IPS DF 4.7 (cell line): ENCODE data around the gene NRN1L.
"Not testable (repeated sequence)": the region's sequence is repeated elsewhere in the genome, so short reads cannot be mapped to it uniquely, and the experiment has no call there.

Source experiments
- DNase-seq: peaks from one replicate; pipeline ENCODE4 v3.0.0-alpha.2; 2013; ENCODE audit warnings: low spot score; ENCODE audit errors: extremely low read depth

Gene NRN1L

GRCh38 chr16:67884684-67885083 is at the start of gene NRN1L:
Gene NRN1L, plus strand, starts transcription at chr16:67884885. Its CDS starts 19 bp downstream, at chr16:67884904.
- peak; percentile 49 for DNase-seq

DNA sequence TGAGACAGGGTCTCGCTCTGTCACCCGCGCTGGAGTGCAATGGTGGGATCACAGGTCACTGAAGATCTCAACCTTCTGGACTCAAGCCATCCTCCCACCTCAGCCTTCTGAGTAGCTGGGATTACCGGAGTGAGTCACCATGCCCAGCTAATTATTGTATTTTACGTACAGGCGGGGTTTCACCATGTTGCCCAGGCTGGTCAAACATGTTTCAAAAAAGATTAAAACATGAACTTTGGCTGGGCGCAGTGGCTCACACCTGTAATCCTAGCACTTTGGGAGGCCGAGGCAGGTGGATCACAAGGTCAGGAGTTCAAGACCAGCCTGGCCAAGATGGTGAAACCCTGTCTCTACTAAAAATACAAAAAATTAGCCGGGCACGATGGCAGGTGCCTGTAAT is 47.5 kb upstream of the NRN1L start:
- DNase-seq = not testable (repeated sequence)

- DNase-seq = no peak
Measured at GRCh38 chr16:67837811-67838210, 46.9 kb upstream of the NRN1L start.

GRCh38 chr16:67841198-67841815 is 43.4 kb upstream of the NRN1L start:
- DNase-seq = no peak

- peak; percentile 87 for DNase-seq
Measured at GRCh38 chr16:67841816-67842508, 42.7 kb upstream of the NRN1L start, which contains the start of gene THAP11. Gene THAP11, plus strand, starts transcription at chr16:67842320. Its CDS starts 235 bp downstream, at chr16:67842555.

GRCh38 chr16:67842509-67843342 is 42.0 kb upstream of the NRN1L start:
- DNase-seq = no peak

GRCh38 chr16:67843343-67843765 is 41.3 kb upstream of the NRN1L start:
- no peak for DNase-seq

DNA sequence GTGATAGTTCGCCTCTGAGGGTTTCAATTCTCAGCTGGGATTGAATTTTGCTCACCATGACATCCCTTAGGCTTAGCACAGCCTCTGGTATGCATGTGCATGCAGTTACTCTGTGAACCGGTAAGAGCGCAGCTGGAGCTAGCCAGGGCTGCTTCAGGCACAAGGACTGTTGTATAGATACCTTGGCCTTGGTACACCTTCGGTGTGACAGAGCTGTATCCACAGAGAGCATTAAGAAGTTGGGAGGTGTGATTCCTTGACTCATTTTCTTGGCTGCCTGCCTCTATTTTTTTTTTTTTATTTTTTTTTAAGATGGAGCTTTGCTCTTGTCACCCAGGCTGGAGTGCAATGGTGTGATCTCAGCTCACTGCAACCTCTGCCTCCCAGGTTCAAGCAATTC is 40.2 kb upstream of the NRN1L start:
- DNase-seq = no peak

DNA sequence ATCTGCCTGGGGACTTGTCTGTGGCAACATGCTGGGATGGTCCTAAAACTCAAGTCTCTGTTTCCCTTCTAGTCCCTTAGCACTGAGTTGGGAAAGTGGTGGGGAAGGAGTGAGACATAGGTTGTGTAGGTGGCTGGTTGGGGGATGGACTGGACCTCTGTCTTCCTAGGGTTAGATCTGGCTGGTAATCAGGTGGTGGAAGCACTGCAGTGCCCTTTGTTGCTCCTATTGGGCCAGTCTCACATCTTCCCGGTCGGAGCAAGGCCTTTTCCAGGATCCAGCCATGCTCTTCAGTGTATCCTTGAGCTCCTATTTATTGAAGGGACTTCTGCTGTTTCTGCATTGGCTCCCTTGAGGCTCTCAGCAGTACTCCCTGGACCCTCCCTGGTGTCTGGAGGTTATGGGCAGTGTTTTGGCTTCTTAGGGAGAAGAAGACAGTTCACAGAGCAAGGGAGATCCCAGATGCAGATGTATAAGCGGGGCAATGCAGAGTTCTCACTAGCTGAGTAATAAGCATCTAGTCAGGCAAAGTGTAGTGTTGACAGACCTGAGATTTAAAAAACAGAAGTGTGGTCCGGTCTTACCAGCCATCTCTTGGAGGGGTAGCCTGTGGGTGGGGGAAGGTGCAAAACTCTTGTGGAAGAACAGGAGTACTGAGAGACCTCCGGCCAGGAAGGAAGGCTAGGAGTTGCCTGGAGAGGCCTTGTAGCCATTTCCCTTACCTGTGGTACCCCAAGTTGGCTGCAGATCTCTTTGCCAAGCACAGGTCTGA is 39.2 kb upstream of the NRN1L start:
- DNase-seq = no peak

- no peak for DNase-seq
Measured at GRCh38 chr16:67846063-67846319, 38.7 kb upstream of the NRN1L start.

DNA sequence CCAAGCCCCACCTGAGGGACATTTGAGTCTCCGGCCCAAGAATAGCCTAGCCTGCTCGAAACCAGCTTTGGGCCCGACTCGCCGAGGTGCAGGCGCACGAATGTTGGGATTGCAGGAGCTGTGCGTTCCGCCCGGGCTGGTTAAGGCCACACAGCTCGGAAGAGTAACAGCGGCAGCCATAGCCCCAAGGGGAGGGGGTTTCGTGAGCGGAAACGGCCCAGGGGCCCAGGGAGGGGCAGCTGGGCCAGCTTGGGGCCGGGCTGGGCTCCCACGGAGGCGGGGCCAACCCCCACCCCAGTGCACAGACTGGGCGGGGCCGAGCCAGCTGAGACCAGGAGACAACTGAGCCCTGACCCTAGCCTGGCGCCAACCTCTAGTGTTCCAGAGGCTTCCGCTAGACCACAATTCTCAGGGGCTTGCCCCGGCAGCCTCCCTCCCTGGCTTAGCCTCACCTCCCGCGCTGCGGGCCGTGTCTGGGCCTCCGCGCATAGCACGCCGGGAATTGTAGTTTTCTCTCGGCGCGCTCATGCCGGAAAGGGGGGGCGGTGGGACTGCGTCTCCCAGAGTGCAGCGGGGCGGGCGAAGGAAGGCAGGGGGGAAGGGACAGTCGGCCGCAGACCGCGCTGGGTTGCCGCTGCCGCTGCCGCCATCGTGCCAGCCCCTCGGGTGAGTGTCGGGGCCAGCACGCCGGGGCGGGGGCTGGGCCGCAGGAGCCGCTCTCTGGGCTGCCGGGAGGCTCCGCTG is 38.2 kb upstream of the NRN1L start, which contains the start of gene NUTF2:
Gene NUTF2, plus strand, starts transcription at position 614 of the 744 bp plus-strand sequence. CDS start 18,198 bp downstream, outside the sequence.
- peak; percentile 95 for DNase-seq

- no peak for DNase-seq
Measured at GRCh38 chr16:67847064-67847861, 37.4 kb upstream of the NRN1L start, which contains the start of gene CENPT. Gene CENPT, minus strand, starts transcription at chr16:67847693. Its CDS starts 13,834 bp downstream, at chr16:67833859.

GRCh38 chr16:67848118-67848517 is 36.6 kb upstream of the NRN1L start:
- DNase-seq = no peak

- no peak for DNase-seq
Measured at GRCh38 chr16:67853670-67854069, 31.0 kb upstream of the NRN1L start.

DNA sequence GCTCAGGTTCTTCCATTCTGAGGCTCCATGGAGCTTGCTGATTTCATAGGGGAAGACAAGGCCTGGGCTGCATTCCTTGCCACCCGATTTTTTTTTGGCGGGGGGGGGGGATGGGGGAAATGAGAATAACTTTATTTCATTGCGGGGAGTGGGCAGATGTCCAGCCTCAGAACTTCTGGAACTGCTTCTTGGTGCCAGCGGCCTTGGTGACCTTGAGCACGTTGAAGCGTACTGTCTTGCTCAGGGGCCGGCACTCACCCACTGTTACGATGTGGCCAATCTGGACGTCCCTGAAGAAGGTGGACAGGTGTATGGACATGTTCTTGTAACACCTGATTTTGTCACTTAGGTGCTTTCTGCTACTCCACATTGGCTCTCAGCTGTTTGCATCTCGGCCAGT is 28.9 kb upstream of the NRN1L start:
- no peak for DNase-seq

- no peak for DNase-seq
Measured at GRCh38 chr16:67856927-67857546, 27.6 kb upstream of the NRN1L start.

DNA sequence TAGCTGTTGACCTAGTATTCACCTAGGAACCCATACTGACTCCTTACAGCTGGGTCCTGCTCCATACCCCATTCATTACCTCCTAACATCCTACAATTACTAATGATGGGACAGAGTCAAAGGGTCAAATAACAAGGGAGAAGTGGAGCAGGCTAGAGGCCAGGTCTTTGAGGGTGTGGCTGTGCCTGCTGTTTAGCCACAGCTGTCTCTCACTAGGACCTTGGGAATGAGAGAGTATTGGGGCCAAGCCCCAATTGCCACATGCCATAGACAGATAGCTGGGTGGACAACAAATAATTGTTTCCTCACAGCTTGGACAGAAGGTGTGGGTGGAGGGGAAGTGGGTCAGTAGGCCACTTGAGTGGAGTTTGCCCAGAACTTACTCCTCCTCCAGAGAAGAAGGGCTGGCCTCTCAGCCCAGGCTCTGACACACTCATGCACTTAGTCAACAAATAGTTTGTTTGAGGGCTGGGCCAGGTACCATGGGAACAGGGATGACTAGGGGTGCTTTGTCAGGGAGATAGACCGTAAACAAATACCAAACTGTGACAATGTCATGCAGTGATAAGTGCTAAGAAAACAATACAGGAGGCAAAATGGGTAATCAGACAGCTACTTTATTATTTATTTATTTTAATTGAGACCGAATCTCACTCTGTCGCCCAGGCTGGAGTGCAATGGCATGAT is 27.0 kb upstream of the NRN1L start:
- DNase-seq = no peak

DNA sequence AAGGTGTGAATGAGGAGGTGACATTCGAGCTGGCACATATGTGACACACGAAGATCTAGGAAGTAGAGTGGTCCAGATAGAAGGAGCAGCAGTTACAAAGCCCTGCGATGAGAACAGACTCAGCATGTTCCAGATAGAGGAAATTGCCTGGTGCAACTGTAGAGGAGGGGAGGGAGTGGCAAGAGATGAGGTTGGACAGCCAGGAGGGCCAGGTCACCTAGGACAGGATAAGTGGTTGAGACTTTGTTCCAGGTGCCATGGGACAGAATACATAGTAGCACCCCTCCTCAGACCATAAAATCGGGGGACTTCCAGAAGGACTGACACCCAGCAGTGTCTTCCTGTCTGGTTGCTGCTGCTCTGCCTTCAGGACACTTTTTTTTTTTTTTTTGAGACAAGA is 26.2 kb upstream of the NRN1L start:
- DNase-seq = no peak
